ENCODE results near the gene RAB3B. TPM values are rescaled to one million over a fixed set of nuclear protein-coding genes. Genes with fewer than 3 reads are reported as not detected.
"Not testable (repeated sequence)": the region's sequence is repeated elsewhere in the genome, so short reads cannot be mapped to it uniquely, and the experiment has no call there.

Gene RAB3B
- total and polyA plus RNA-seq, 7 donors: under 0.01 to 0.04 TPM; not detected in 5

GRCh38 chr1:51898090-51898734 is 92.3 kb downstream of the RAB3B start:
- Histone ChIP-seq H3K4me1 (no peaks in the 10 kb centered on the region), H3K9me3 (no peaks in the 10 kb centered on the region), H3K27me3 (ENCODE audit: insufficient read depth in 3 of 3, low read length in 2 of 3) (peaks cover 0 to 43% (median 0%) of the 10 kb centered on the region in 3 donors), H3K36me3 (ENCODE audit: insufficient read depth in 1 of 2, low read depth in 1 of 2) (no peaks in the 10 kb centered on the region), H3K4me3 (no peak overlapping the region), H3K27ac (no peak overlapping the region)
- intact Hi-C loops (cut with DNase I): loop anchor here in 1 of 2 donors (5.0 kb wide), 1 partner anchor 104 kb away; no protein-coding TSS in a partner anchor
- ATAC-seq (no peak), DNase-seq (no peak)
- no peak for TF ChIP-seq CTCF (IDR thresholded peaks at IDR 0.05)
- 62 to 64% (median 62%) methylated on average over 6 of the region's 6 CpGs for whole genome bisulfite sequencing, 3 donors

- H3K27me3 ChIP-seq (ENCODE audit: insufficient read depth in 3 of 3, low read length in 2 of 3): peaks cover 0 to 47% (median 3%) of the 10 kb centered on the region in 3 donors
These were observed 92.8 kb downstream of the RAB3B start for GRCh38 chr1:51897699-51898031.

GRCh38 chr1:51894748-51895147 is 95.8 kb downstream of the RAB3B start:
- peaks cover 0 to 64% (median 4%) of the 10 kb centered on the region in 3 donors for H3K27me3 ChIP-seq (ENCODE audit: insufficient read depth in 3 of 3, low read length in 2 of 3)
- not testable (repeated sequence) for DNase-seq; H3K9me3 ChIP-seq; ATAC-seq; H3K4me3 ChIP-seq; H3K36me3 ChIP-seq (ENCODE audit: insufficient read depth in 1 of 2, low read depth in 1 of 2); H3K27ac ChIP-seq; H3K4me1 ChIP-seq
- WGBS, 3 donors: 68 to 76% (median 73%) methylated on average over 2 of the region's 2 CpGs
- intact Hi-C loops (cut with DNase I): loop anchor here in 1 of 2 donors (5.0 kb wide), 1 partner anchor 108 kb away; no protein-coding TSS in a partner anchor

More at GRCh38 chr1:51897699-51898031, 92.8 kb downstream of the RAB3B start:
- intact Hi-C loops (cut with DNase I): loop anchor here (1.0 to 5.0 kb wide), 2 partner anchors 105 kb away; no protein-coding TSS in a partner anchor
- no peak for TF ChIP-seq CTCF (IDR thresholded peaks at IDR 0.05)
- Histone ChIP-seq H3K4me3 (no peak overlapping the region), H3K36me3 (ENCODE audit: insufficient read depth in 1 of 2, low read depth in 1 of 2) (no peaks in the 10 kb centered on the region), H3K9me3 (no peaks in the 10 kb centered on the region), H3K4me1 (no peaks in the 10 kb centered on the region), H3K27ac (no peak overlapping the region)
- DNase-seq: no peak
- ATAC-seq: no peak

GRCh38 chr1:51878616-51879336 is 111.7 kb downstream of the RAB3B start, which contains the start of gene NRDC:
NRDC (minus strand) TSS chr1:51878727; CDS start chr1:51878615, 112 bp downstream.
- peaks cover 26% of the 10 kb centered on the region for H3K4me1 ChIP-seq
- no peaks in the 10 kb centered on the region for H3K9me3 ChIP-seq
- WGBS, 3 donors: 0% methylated on average over 54 of the region's 54 CpGs
- TF ChIP-seq CTCF (IDR thresholded peaks at IDR 0.05): no peak
- ATAC-seq: peak; percentile 94 to 97 (median 95)
- intact Hi-C loops (cut with DNase I): loop anchor here in 1 of 2 donors (5.0 kb wide), 1 partner anchor 179 kb away; the partner anchor contains the start of genes BTF3L4 and TXNDC12
- H3K36me3 ChIP-seq (ENCODE audit: insufficient read depth in 1 of 2, low read depth in 1 of 2): no peaks in the 10 kb centered on the region
- peaks cover 0 to 14% (median 0%) of the 10 kb centered on the region in 3 donors for H3K27me3 ChIP-seq (ENCODE audit: insufficient read depth in 3 of 3, low read length in 2 of 3)
- H3K27ac ChIP-seq: peak within 1 kb of the TSS; percentile 96
- peak; percentile 100 for DNase-seq
- peak within 1 kb of the TSS; percentile 77 for H3K4me3 ChIP-seq

GRCh38 chr1:51878308-51878615 is 112.2 kb downstream of the RAB3B start:
- ATAC-seq: peak; percentile 21 to 47 (median 28)

More at GRCh38 chr1:51878308-51878615, 112.2 kb downstream of the RAB3B start:
- no peak for DNase-seq
- Histone ChIP-seq H3K4me3 (peak overlapping the region; percentile 77), H3K27me3 (ENCODE audit: insufficient read depth in 3 of 3, low read length in 2 of 3) (peaks cover 0 to 9% (median 0%) of the 10 kb centered on the region in 3 donors), H3K27ac (peak overlapping the region; percentile 96), H3K9me3 (no peaks in the 10 kb centered on the region), H3K36me3 (ENCODE audit: insufficient read depth in 1 of 2, low read depth in 1 of 2) (no peaks in the 10 kb centered on the region), H3K4me1 (peaks cover 32% of the 10 kb centered on the region)
- TF ChIP-seq CTCF (IDR thresholded peaks at IDR 0.05): no peak
- intact Hi-C loops (cut with DNase I): loop anchor here in 1 of 2 donors (5.0 kb wide), 1 partner anchor 179 kb away; the partner anchor contains the start of genes BTF3L4 and TXNDC12
- 0 to 1% (median 0%) methylated on average over 17 of the region's 17 CpGs for WGBS, 3 donors
